CD4-positive, alpha-beta T cell treated with Interferon gamma for 1 hour (primary cell): Measurements from ENCODE around the gene TBC1D2.

ENCODE experiments used
- DNase-seq: peaks from one replicate; pipeline ENCODE4 v3.0.0-alpha.2; 2020

The TBC1D2 gene

GRCh38 chr9:98235126-98235525, 20.3 kb downstream of the TBC1D2 start:
- no peak for DNase-seq

- DNase-seq = no peak
These were observed 21.1 kb downstream of the TBC1D2 start for GRCh38 chr9:98234245-98234825.

GRCh38 chr9:98232926-98233325, 22.5 kb downstream of the TBC1D2 start:
- DNase-seq = no peak

DNA sequence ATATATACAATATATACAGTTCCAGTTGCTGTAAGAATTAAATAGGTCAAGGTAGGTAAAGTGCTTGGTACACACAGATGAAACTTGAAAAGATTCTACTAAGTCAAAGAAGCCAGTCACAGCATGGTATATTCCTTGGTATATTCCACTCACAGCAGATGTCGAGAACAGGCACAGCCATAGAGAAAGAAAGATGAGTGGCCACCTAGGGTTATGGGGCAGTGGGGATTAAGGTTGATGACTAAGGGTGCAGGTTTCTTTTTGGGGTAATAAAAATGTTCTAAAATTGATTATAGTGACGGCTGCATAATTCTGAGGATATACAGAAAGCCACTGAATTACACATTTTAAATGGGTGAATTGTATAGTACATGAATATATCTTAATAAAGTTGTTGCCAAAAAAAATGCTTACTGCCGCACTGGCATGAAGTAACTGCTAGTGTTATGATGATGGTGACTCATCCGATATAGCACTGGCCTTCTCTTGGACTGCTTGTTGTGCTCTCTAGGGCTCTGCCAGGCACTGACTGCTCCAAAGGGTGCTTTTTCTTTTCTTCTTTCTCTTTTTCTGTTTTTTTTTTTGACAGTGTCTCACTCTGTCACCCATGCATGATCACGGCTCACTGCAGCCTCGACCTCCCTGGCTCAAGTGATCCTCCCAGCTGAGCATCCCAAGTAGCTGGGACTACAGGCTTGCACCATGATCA, 23.5 kb downstream of the TBC1D2 start:
- no peak for DNase-seq

- no peak for DNase-seq
These were observed 24.7 kb downstream of the TBC1D2 start for GRCh38 chr9:98230789-98231188.

GRCh38 chr9:98230304-98230703, 25.1 kb downstream of the TBC1D2 start:
- DNase-seq = no peak

GRCh38 chr9:98229620-98230019, 25.8 kb downstream of the TBC1D2 start:
- DNase-seq = no peak

GRCh38 chr9:98229090-98229395, 26.4 kb downstream of the TBC1D2 start:
- DNase-seq = no peak

DNA sequence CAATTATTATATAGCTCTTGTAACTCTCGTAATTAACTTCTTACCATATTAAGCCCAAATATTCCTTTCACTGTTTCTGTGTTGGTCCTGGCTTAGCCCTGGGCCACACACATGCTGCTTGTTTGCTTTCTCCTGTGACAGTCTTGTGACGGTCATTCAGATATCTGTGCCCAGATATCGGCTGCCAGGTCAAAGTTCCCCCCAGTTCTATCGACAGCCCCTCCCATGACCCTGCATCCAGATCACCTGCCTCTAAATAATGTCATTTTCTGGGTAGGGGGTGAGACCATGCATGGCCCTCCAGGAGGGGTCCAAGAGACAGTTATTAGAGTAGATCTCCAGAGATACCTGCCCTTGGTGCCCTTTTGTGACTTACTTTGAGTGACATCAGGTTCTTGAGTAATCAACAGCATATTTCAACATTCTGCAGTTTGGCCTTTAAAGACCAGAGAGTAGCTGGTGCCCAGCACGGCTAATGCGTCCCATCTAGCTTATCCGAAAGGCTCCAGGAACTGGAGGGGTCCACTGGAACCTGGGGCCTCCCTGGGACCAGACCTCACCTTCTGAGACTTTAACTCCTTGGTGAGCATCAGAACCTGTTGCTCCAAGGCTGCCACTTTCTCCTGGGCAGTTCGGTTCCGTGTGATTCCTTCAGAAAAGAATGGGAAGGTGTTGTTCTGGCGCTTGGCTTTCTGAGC, 26.9 kb downstream of the TBC1D2 start:
- no peak for DNase-seq

DNA sequence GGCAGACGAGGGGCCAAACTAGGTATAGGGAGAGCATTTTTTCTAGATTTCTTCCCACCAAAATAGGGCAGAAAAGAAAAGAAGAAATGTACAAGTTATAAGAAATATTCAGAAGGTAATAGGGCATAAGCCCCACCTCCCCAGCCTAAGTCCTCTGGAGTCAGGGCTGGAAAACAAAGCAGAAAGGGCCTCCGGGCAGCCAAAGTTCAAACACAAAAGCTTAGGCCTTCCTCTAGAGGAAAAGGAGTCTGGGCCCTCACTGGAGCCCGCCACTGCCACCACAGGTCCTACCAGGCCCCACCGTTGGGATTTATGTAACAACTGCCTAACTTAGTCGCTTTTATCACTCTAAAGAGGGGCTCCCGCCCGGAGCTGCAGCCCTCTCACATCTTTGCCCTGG, 27.6 kb downstream of the TBC1D2 start:
- DNase-seq = no peak

DNA sequence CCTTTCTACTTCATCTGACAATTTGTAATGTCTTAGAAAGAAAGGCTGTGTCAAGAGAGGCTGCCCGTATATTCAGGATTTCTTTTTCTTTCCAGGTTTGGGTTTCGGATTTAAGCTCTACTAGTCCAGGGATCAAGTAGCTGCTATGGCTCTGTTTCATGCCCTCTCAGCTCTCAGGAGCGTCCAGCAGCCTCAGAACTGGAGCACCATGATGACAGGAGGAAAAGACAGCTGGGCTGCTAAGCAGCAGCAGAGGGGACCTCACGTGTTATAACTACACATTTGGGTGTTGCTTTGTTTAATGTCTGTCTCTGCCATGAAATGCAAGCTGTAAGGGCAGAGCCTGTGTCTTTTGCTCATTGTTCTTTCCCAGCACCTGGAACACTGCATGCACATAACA, 28.5 kb downstream of the TBC1D2 start:
- DNase-seq = no peak

DNA sequence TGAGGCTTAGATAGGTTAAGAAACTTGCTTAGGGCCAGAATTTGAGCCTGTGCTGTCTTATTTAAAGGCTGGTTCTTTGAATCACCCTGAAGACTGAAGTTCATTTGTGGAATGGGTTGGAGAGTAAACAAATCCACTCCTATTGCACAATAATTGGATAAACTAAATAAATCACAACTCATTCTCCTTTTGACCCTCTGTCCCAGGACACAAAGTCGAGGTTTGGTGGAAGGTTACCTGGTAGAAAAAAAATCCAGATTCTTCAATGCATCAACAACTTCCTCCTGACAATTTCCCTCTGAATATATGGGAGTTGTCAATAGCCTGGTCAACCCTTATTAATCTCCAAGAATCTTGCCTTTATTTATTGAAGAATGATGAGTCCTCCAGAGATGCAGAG, 28.9 kb downstream of the TBC1D2 start:
- no peak for DNase-seq

DNA sequence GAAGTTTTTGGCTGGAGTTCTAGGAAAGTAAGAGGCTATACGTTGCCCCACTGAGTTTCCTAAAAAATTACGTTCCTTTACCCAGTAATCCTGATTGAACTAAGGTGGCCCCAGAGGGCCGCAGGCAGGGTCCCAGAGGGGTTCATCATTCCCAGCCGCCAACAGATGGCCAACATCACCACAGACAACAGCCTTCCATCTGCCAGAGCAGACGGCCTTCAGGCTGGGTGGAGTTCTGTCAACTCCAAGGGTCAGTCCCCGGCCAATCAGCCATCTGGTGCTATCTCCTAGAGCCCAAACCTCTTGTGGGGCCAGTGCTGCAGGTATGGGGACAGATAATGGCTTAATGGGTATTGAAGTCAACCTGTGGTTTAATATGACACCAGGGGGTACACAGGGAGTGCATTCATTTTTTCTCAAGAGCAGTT, 30.4 kb downstream of the TBC1D2 start:
- DNase-seq = no peak

- no peak for DNase-seq
These were observed 32.4 kb downstream of the TBC1D2 start for GRCh38 chr9:98222885-98223691.

DNA sequence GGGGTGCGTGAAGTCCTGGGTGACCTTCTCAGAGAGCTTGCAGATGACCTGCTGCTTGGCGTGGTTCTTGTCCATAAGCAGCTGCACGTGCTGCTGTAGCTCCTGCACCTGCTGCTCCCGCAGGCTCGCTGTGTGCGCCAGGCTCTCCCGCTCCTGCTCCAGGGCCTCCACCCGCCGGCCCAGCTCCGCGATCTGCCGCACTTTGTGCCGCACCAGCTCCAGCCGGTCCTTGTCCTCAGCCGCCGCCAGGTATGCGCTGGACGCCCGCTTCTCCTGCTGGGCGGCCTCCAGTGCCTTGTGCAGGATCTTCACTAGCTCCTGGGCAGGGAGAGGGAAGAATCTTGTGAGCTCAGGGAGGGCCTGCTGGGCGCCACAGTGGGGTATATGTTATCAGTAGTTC, 34.5 kb downstream of the TBC1D2 start:
- no peak for DNase-seq

GRCh38 chr9:98219794-98220370, 35.6 kb downstream of the TBC1D2 start:
- no peak for DNase-seq

- DNase-seq = no peak
These were observed 36.1 kb downstream of the TBC1D2 start for GRCh38 chr9:98219364-98219716.

GRCh38 chr9:98218562-98219363, 36.7 kb downstream of the TBC1D2 start:
- DNase-seq = no peak

GRCh38 chr9:98217255-98217654, 38.2 kb downstream of the TBC1D2 start:
- DNase-seq = no peak

- DNase-seq = no peak
These were observed 39.1 kb downstream of the TBC1D2 start for GRCh38 chr9:98216391-98216790.

DNA sequence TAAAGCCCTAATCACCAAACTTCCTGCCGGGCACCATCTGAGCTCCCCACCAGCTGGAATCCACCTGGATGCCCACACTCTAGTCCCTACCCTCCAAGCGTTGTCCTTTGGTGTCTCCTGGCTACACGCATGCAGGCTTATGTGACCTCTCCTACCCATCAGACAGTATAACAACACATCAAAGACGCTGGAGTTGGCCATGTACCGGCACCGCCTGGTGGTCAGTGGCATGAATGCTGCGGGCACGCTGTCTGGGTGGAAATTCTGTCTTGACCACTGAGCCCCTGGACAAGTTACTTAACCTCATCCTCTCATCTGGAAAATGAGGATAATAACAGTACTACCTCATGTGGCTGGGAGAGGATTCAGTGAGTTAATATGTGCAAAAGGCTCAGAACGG, 39.6 kb downstream of the TBC1D2 start:
- no peak for DNase-seq

DNA sequence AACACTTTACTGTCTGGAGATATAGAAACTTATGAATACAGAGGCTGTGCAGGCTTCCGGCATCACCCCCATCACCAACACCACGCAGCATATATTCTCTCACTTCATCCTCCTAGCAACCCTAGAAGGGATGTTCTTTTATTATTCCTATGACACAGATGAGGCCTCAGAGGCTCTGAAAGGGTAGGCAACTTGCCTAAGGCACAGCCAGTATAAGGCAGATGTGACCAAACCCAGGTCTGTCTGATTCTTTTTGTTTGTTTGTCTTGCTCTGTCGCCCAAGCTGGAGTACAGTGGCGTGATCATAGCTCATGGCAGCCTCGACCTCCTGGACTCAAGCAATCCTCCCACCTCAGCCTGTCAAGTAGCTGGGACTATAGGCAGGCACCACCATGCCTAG, 40.2 kb downstream of the TBC1D2 start:
- DNase-seq = no peak

- no peak for DNase-seq
These were observed 40.6 kb downstream of the TBC1D2 start for GRCh38 chr9:98214811-98215210.
